GM12878 (cell line): ENCODE measurements around the gene GRAMD1B. TPM values are rescaled to one million over a fixed set of nuclear protein-coding genes. Genes with fewer than 3 reads are reported as not detected.

ENCODE experiments used
- ATAC-seq: fragments of 200-7000 bp; cut with Tn5 transposase; 3 replicates; pipeline ENCODE4 v1.9.1; 2020; ENCODE audit warnings: mild to moderate bottlenecking, moderate library complexity
- BruUV-seq: library from RNA; stranded (reverse); fragments of 400-500 nt; replicated peaks from 2 replicates; lab custom pipeline; 2021; lab: Mats Ljungman, UMichigan
- CTCF ChIA-PET: fragments of 300-600 bp; sonication (Branson Sonifier 250); formaldehyde crosslinking; extraction: SDS; loops from one replicate; lab custom pipeline; 2021; ENCODE audit warnings: inconsistent platforms; lab: Yijun Ruan, JAX
- POLR2A ChIA-PET: fragments of 350-600 bp; formaldehyde crosslinking; extraction: SDS; loops from one replicate; lab custom pipeline; 2021; ENCODE audit warnings: inconsistent platforms; lab: Charles Lee
- RAD21 ChIA-PET: fragments of 300-600 bp; sonication (Branson Sonifier 250); formaldehyde crosslinking; loops from one replicate; lab custom pipeline; 2023; ENCODE audit warnings: antibody characterized with exemption; ENCODE audit not compliant: unreplicated experiment; lab: Charles Lee
- SMC1A ChIA-PET: fragments of 300-600 bp; sonication (Branson Sonifier 250); formaldehyde crosslinking; loops from one replicate; lab custom pipeline; 2023; ENCODE audit not compliant: unreplicated experiment, uncharacterized antibody; lab: Charles Lee
- DNase-seq: peaks from one replicate; pipeline ENCODE4 v3.0.0-alpha.2; 2011; ENCODE audit warnings: low read depth, low spot score
- FAIRE-seq: peaks from 3 replicates; lab custom pipeline; 2011; peaks lifted over from hg19 to GRCh38; lab: Jason Lieb, UNC
- H2AFZ ChIP-seq: 2 replicates; pipeline ENCODE4 v1.6.0; 2011; ENCODE audit warnings: low read depth, low read length, control low read depth; ENCODE audit not compliant: control insufficient read depth
- H3K27ac ChIP-seq: 2 replicates; pipeline ENCODE4 v1.5.1; 2011; ENCODE audit warnings: control low read depth; ENCODE audit not compliant: control insufficient read depth, insufficient read depth
- H3K27me3 ChIP-seq, 2 experiments: replicated peaks in 1 of 2; 2 replicates each; pipeline versions ENCODE4 v1.6.0 to v1.6.1; 2011; ENCODE audit warnings: low read length in 1 of 2; ENCODE audit not compliant: control insufficient read depth in 2 of 2, insufficient read depth in 2 of 2
- H3K36me3 ChIP-seq, 2 experiments: 2 replicates each; pipeline ENCODE4 v1.5.1; 2011; ENCODE audit warnings: low read length in 1 of 2; ENCODE audit not compliant: control insufficient read depth in 2 of 2, insufficient read depth in 2 of 2
- H3K4me1 ChIP-seq: 2 replicates; pipeline ENCODE4 v1.6.1; 2011; ENCODE audit warnings: mild to moderate bottlenecking, low read length, moderate library complexity, mixed read lengths; ENCODE audit not compliant: control insufficient read depth, insufficient read depth
- H3K4me2 ChIP-seq: 2 replicates; pipeline ENCODE4 v1.6.0; 2011; ENCODE audit warnings: control low read depth; ENCODE audit not compliant: control insufficient read depth, insufficient read depth
- H3K4me3 ChIP-seq: fragments of 200-600 bp; sonication (generic); 2 replicates; pipeline ENCODE4 v1.5.1; 2016
- H3K79me2 ChIP-seq: 2 replicates; pipeline ENCODE4 v1.6.0; 2011; ENCODE audit warnings: low read length; ENCODE audit not compliant: control insufficient read depth, insufficient read depth
- H3K9ac ChIP-seq: 2 replicates; pipeline ENCODE4 v1.8.0; 2011; ENCODE audit warnings: low read length, control low read depth, mixed read lengths; ENCODE audit not compliant: control insufficient read depth, insufficient read depth
- H3K9me3 ChIP-seq: replicated peaks from 3 replicates; pipeline ENCODE4 v1.5.1; 2011; ENCODE audit warnings: mild to moderate bottlenecking, low read length; ENCODE audit not compliant: control insufficient read depth, insufficient read depth
- H4K20me1 ChIP-seq: 2 replicates; pipeline ENCODE4 v1.6.0; 2011; ENCODE audit not compliant: control insufficient read depth, insufficient read depth
- EGR1 ChIP-seq, 2 experiments: IDR thresholded peaks; 1 replicate in 1 of 2; 2 replicates in 1 of 2; pipeline ENCODE4 v1.6.1; 2011 to 2012; ENCODE audit warnings: low read depth in 2 of 2, low read length in 2 of 2, borderline replicate concordance in 1 of 2, mild to moderate bottlenecking in 1 of 2, moderate library complexity in 1 of 2
- EZH2 ChIP-seq: IDR thresholded peaks from 2 replicates; pipeline ENCODE4 v1.6.1; 2012; ENCODE audit warnings: low read depth, mild to moderate bottlenecking, control low read depth, inconsistent platforms, low read length, borderline replicate concordance; ENCODE audit not compliant: control insufficient read depth
- HDGF ChIP-seq: fragments of 450-650 bp; IDR thresholded peaks from 2 replicates; pipeline ENCODE4 v1.6.1; 2016; ENCODE audit warnings: antibody characterized with exemption
- IKZF1 ChIP-seq: fragments of 450-650 bp; conservative IDR thresholded peaks from 2 replicates; pipeline ENCODE4 v1.6.1; 2017; ENCODE audit warnings: antibody characterized with exemption, mild to moderate bottlenecking
- NR2C2 ChIP-seq: IDR thresholded peaks from 2 replicates; pipeline ENCODE4 v1.6.1; 2011; ENCODE audit warnings: borderline replicate concordance, low read depth; ENCODE audit not compliant: control insufficient read depth, insufficient read length
- PAX8 ChIP-seq: fragments of 450-650 bp; IDR thresholded peaks from 2 replicates; pipeline ENCODE4 v1.6.1; 2017; ENCODE audit warnings: mild to moderate bottlenecking, moderate library complexity
- PML ChIP-seq: IDR thresholded peaks from 2 replicates; pipeline ENCODE4 v1.6.1; 2012; ENCODE audit warnings: low read length, inconsistent platforms
- POU2F2 ChIP-seq: IDR thresholded peaks from 3 replicates; pipeline ENCODE4 v1.6.1; 2011; ENCODE audit warnings: low read depth, mild to moderate bottlenecking, low read length, borderline replicate concordance
- RBBP5 ChIP-seq: fragments of 200-600 bp; sonication (generic); conservative IDR thresholded peaks from 2 replicates; pipeline ENCODE4 v1.6.1; 2016
- SUPT20H ChIP-seq: IDR thresholded peaks from 2 replicates; pipeline ENCODE4 v1.6.1; 2011; ENCODE audit warnings: low read depth, mild to moderate bottlenecking, low read length, moderate library complexity, borderline replicate concordance; ENCODE audit not compliant: control insufficient read depth
- SUZ12 ChIP-seq: fragments of 200-600 bp; sonication (generic); IDR thresholded peaks from one replicate; pipeline ENCODE4 v1.6.1; 2018; ENCODE audit warnings: antibody characterized with exemption, mild to moderate bottlenecking; ENCODE audit not compliant: unreplicated experiment
- ZBTB40 ChIP-seq: fragments of 450-650 bp; IDR thresholded peaks from 2 replicates; pipeline ENCODE4 v1.6.1; 2016; ENCODE audit warnings: mild to moderate bottlenecking, moderate library complexity, borderline replicate concordance
- ZNF24 ChIP-seq: fragments of 450-650 bp; IDR thresholded peaks from 2 replicates; pipeline ENCODE4 v1.6.1; 2017; ENCODE audit warnings: antibody characterized with exemption, mild to moderate bottlenecking
- ZNF592 ChIP-seq: fragments of 450-650 bp; IDR thresholded peaks from 2 replicates; pipeline ENCODE4 v1.6.1; 2017; ENCODE audit warnings: mild to moderate bottlenecking, moderate library complexity
- WGBS: methylation state at CpG from one replicate; pipeline ENCODE4 v1.1.6; 2016; ENCODE audit warnings: low lambda C conversion rate; ENCODE audit not compliant: insufficient replicate concordance, insufficient coverage; ENCODE audit errors: missing lambda C conversion rate; 5-methylcytosine and 5-hydroxymethylcytosine counted together
- in situ Hi-C: fragments of 300-500 bp; cut with MboI; formaldehyde crosslinking; loops from 9 replicates; pipeline ENCODE4 v1.14.3; 2018; ENCODE audit warnings: mixed read lengths
- intact Hi-C: fragments of 100-400 bp; cut with micrococcal nuclease; formaldehyde crosslinking; loops from one replicate; pipeline ENCODE4 v1.14.2; 2022; ENCODE audit not compliant: unreplicated experiment
- polyA plus RNA-seq, 11 experiments: library from polyadenylated mRNA; depleted of rRNA in 4 of 11; unstranded in 6 of 11; stranded (reverse) in 5 of 11; fragments of >200 nt; fragmentation: Nextera tagmentation in 4 of 11; fragmentation: Illumina TruSeq in 1 of 11; extraction: Ambion mirVana in 4 of 11; extraction: Trizol in 1 of 11; gene quantifications; 1 replicate in 1 of 11; 2 replicates in 10 of 11; pipeline versions ENCODE4 v1.2.1 to v1.2.3, GENCODE V29; 2011 to 2016; ENCODE audit warnings: inconsistent platforms in 2 of 11, missing spikeins in 2 of 11, low read depth in 1 of 11
- total RNA-seq, 4 experiments: library from RNA; depleted of rRNA in 3 of 4; stranded (reverse); fragments of >200 nt in 3 of 4; fragmentation: Illumina TruSeq in 1 of 4; extraction: Trizol in 1 of 4; gene quantifications; 2 replicates each; pipeline versions ENCODE4 v1.2.1 to v1.2.3, GENCODE V29; 2013 to 2021

GRAMD1B gene
- total and polyA plus RNA-seq, 10 of the 15 experiments (the other 5 are each of a cell fraction or from before 2014, with no cell fraction given): 1.9 to 49.1 (median 26.9) TPM

GRCh38 chr11:123654566-123655081, 224.6 kb downstream of the GRAMD1B start, which contains the start of gene SCN3B (continued):
- no peak for TF ChIP-seq ZBTB40
- TF ChIP-seq PAX8: no peak
- TF ChIP-seq NR2C2: no peak
- TF ChIP-seq EGR1 (IDR thresholded peaks at IDR 0.05; ENCODE audit: borderline replicate concordance in 1 of 2, low read depth in 2 of 2, low read length in 2 of 2): no peak
- TF ChIP-seq, all 136 proteins: peak for 0

- no peak overlapping the region for H3K27ac ChIP-seq
- 5% methylated on average over 2 of the region's 2 CpGs for WGBS
- H4K20me1 ChIP-seq: no peaks in the 10 kb centered on the region
- no peak overlapping the region for H3K9ac ChIP-seq
- peaks cover 3% of the 10 kb centered on the region in 2 experiments; a peak in 3 of 4 replicates for H3K27me3 ChIP-seq
- H3K4me2 ChIP-seq: no peak overlapping the region
- H3K79me2 ChIP-seq: no peaks in the 10 kb centered on the region
- ChIA-PET POLR2A (interaction anchor here (0.5 kb wide), 2 partner anchors 15 to 56 kb away, joined by 3 to 7 read pairs; no protein-coding TSS in a partner anchor), RAD21 (interaction anchor here (1.3 kb wide), 1 partner anchor 45 kb away, joined by 3 read pairs; no protein-coding TSS in a partner anchor), CTCF (interaction anchor here (1.1 kb wide), 1 partner anchor 19 kb away, joined by 3 read pairs; no protein-coding TSS in a partner anchor), SMC1A (no interaction called here)
- H2AFZ ChIP-seq: no peak overlapping the region
- H3K36me3 ChIP-seq: no peaks in the 10 kb centered on the region
- FAIRE-seq (no peak), ATAC-seq (no peak), DNase-seq (no peak)
- peaks cover 9% of the 10 kb centered on the region; the same call in 2 of the 3 replicates for H3K9me3 ChIP-seq
- H3K4me1 ChIP-seq: peaks cover 6% of the 10 kb centered on the region; the same call in 1 of the 2 replicates
- in situ Hi-C loops: no loop called here
- intact Hi-C loops: no loop called here
- no peak overlapping the region for H3K4me3 ChIP-seq
- no TSS peak for BruUV-seq
- no peak for TF ChIP-seq ZNF24
- no peak for TF ChIP-seq SUZ12
- no peak for TF ChIP-seq POU2F2
- TF ChIP-seq HDGF: no peak
- no peak for TF ChIP-seq ZNF592
- TF ChIP-seq SUPT20H: no peak
- TF ChIP-seq IKZF1: no peak
- TF ChIP-seq PML: no peak
- no peak for TF ChIP-seq RBBP5
- TF ChIP-seq EZH2: no peak
These were observed 229.2 kb downstream of the GRAMD1B start for GRCh38 chr11:123659311-123659710.
